GM19023 (cell line): ENCODE measurements around the gene SHC2.
"Not testable (repeated sequence)": the region's sequence is repeated elsewhere in the genome, so short reads cannot be mapped to it uniquely, and the experiment has no call there.

Experiments
- ATAC-seq: cut with Tn5 transposase; IDR thresholded peaks from one replicate; pipeline ENCODE4 v1.9.1; 2021; ENCODE audit warnings: mild to moderate bottlenecking, moderate library complexity; ENCODE audit not compliant: unreplicated experiment

SHC2 gene

GRCh38 chr19:426725-427445, 33.9 kb downstream of the SHC2 start:
- ATAC-seq = no peak

GRCh38 chr19:425056-425455, 35.8 kb downstream of the SHC2 start:
- ATAC-seq = no peak

- ATAC-seq = no peak
Measured at GRCh38 chr19:424546-424945, 36.3 kb downstream of the SHC2 start.

GRCh38 chr19:423691-424466, 37.0 kb downstream of the SHC2 start:
- no peak for ATAC-seq

- ATAC-seq = not testable (repeated sequence)
Measured at GRCh38 chr19:422917-423226, 38.0 kb downstream of the SHC2 start.

GRCh38 chr19:422213-422916, 38.5 kb downstream of the SHC2 start:
- no peak for ATAC-seq

- no peak for ATAC-seq
Measured at GRCh38 chr19:419721-420515, 40.9 kb downstream of the SHC2 start.

GRCh38 chr19:418761-419671, 41.8 kb downstream of the SHC2 start:
- no peak for ATAC-seq

GRCh38 chr19:416416-416815, 44.4 kb downstream of the SHC2 start:
- no peak for ATAC-seq

GRCh38 chr19:415292-415691, 45.5 kb downstream of the SHC2 start:
- ATAC-seq = no peak

- no peak for ATAC-seq
Measured at GRCh38 chr19:413756-414420, 46.9 kb downstream of the SHC2 start.

- no peak for ATAC-seq
Measured at GRCh38 chr19:412356-413355, 48.2 kb downstream of the SHC2 start.

GRCh38 chr19:411723-412355, 49.0 kb downstream of the SHC2 start:
- no peak for ATAC-seq

GRCh38 chr19:411121-411722, 49.6 kb downstream of the SHC2 start:
- ATAC-seq = not testable (repeated sequence)

- ATAC-seq = no peak
Measured at GRCh38 chr19:410243-410781, 50.5 kb downstream of the SHC2 start.

- no peak for ATAC-seq
Measured at GRCh38 chr19:409516-410242, 51.2 kb downstream of the SHC2 start.
